IPS-15b (cell line): ENCODE data around the gene ZNF304.

Experiments used
- H3K27me3 ChIP-seq: one replicate; pipeline ENCODE4 v1.6.1; 2013; ENCODE audit warnings: low read length; ENCODE audit not compliant: control insufficient read depth, insufficient read depth
- H3K36me3 ChIP-seq: one replicate; pipeline ENCODE4 v1.6.1; 2013; ENCODE audit warnings: low read length; ENCODE audit not compliant: control insufficient read depth, insufficient read depth
- H3K4me1 ChIP-seq: one replicate; pipeline ENCODE4 v1.6.1; 2013; ENCODE audit warnings: mild to moderate bottlenecking, low read length; ENCODE audit not compliant: control insufficient read depth, insufficient read depth
- H3K4me3 ChIP-seq: one replicate; pipeline ENCODE4 v1.5.1; 2013; ENCODE audit warnings: low read depth, low read length
- H3K9ac ChIP-seq: one replicate; pipeline ENCODE4 v1.6.1; 2013; ENCODE audit warnings: low read depth, mild to moderate bottlenecking, low read length
- H3K9me3 ChIP-seq: one replicate; pipeline ENCODE4 v1.6.1; 2013; ENCODE audit warnings: mild to moderate bottlenecking, low read length; ENCODE audit not compliant: control insufficient read depth, insufficient read depth

The ZNF304 gene

DNA sequence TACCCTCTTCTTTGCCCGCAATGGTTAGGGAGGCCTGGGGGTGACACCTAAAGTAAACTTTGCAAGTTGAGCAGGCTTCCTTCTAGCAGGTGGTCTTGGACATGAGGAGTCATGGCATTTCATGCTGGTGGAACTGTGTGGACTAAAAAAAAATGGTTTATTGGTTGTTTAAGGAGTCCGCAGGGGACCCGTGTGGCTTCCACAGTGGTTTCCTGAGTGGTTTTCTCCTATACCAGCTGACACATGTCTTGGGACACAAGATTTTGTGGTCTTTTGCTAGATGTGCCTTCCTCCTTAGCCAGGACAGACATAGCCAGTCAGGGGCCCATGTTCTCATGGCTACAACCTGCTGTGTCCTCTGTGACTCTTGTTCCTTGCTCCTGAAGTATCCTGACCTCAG lies 29.3 kb upstream of the ZNF304 start:
- H3K9ac ChIP-seq, result no peak overlapping the region
- peaks cover 16% of the 10 kb centered on the region for H3K36me3 ChIP-seq
- peaks cover 4% of the 10 kb centered on the region for H3K4me1 ChIP-seq
- H3K27me3 ChIP-seq, result peaks cover under 1% of the 10 kb centered on the region
- H3K4me3 ChIP-seq, result peak overlapping the region; percentile 64
- no peaks in the 10 kb centered on the region for H3K9me3 ChIP-seq

DNA sequence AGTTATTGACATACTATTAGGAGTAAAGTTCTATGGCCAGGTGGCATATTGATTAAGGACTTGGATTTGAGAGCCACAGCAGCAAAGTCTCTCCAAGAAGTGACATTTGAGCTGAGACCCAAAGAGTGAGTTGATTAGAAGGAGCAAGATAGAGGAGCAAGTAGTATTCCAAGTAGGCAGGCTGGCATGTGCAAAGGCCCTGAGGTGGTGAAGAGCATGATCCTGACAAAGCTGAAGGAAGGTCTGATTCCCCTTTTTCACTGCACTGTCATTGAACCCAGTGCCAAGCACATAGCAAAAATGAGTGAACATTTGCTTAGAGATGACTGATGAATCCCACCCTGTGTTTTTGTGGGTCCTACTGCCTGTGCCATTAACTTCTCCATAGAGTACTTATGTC lies 26.1 kb upstream of the ZNF304 start:
- Histone ChIP-seq H3K36me3 (peaks cover 34% of the 10 kb centered on the region), H3K4me1 (peaks cover 4% of the 10 kb centered on the region), H3K4me3 (no peak overlapping the region), H3K9ac (no peak overlapping the region), H3K9me3 (no peaks in the 10 kb centered on the region), H3K27me3 (no peaks in the 10 kb centered on the region)

DNA sequence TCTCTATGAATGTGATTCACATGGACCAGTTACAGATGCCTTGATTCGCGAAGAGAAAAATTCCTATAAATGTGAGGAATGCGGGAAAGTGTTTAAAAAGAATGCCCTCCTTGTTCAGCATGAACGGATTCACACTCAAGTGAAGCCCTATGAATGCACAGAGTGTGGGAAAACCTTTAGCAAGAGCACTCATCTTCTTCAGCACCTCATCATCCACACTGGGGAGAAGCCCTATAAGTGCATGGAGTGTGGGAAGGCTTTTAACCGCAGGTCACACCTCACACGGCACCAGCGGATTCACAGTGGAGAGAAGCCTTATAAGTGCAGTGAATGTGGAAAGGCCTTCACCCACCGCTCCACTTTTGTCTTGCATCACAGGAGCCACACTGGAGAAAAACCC lies 23.1 kb upstream of the ZNF304 start:
- Histone ChIP-seq H3K27me3 (no peaks in the 10 kb centered on the region), H3K4me1 (no peaks in the 10 kb centered on the region), H3K4me3 (no peak overlapping the region), H3K36me3 (peaks cover 34% of the 10 kb centered on the region), H3K9ac (no peak overlapping the region), H3K9me3 (no peaks in the 10 kb centered on the region)

DNA sequence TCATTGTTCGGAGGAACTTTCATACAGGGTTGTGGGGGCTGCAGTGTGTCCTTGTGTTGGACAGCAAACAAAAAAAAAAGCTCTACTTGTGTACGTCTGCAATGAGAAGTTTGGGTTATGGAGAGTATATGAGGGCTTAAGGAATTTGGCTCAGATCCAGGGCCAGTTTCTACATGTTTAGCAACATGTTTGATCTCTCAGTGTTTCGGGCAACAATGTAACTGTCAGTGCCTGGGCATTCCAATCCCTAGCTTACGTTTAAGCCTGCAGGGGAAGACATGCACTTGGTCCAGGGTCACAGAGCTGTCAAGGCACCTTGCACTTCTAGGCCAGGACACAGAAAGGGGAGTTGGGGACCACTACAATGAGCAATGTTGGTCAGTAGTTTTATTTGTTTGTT lies 16.9 kb upstream of the ZNF304 start:
- H3K9ac ChIP-seq, result no peak overlapping the region
- H3K27me3 ChIP-seq, result no peaks in the 10 kb centered on the region
- H3K4me3 ChIP-seq, result no peak overlapping the region
- H3K4me1 ChIP-seq, result no peaks in the 10 kb centered on the region
- no peaks in the 10 kb centered on the region for H3K9me3 ChIP-seq
- H3K36me3 ChIP-seq, result peaks cover under 1% of the 10 kb centered on the region

DNA sequence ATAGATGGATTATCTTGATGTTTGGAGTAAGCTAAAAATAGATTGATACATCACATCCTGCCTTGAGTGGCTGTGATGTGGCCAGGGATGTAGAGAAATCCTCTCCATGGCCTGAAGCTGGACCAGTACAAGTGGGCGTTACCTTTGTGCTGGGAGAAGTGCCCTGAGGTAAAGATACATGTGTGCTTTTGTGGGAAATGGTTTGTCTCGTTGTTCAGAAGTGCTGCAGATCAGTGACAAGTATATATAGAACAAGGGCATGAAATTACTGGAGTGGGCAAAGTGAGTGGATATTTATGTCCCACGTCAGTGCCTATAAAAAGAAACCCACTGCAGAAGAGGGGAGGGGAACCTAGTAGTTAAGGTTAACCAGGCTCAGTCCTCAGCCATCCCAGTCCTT lies 12.2 kb upstream of the ZNF304 start:
- Histone ChIP-seq H3K4me3 (no peak overlapping the region), H3K9ac (no peak overlapping the region), H3K9me3 (no peaks in the 10 kb centered on the region), H3K4me1 (no peaks in the 10 kb centered on the region), H3K27me3 (no peaks in the 10 kb centered on the region), H3K36me3 (no peaks in the 10 kb centered on the region)

DNA sequence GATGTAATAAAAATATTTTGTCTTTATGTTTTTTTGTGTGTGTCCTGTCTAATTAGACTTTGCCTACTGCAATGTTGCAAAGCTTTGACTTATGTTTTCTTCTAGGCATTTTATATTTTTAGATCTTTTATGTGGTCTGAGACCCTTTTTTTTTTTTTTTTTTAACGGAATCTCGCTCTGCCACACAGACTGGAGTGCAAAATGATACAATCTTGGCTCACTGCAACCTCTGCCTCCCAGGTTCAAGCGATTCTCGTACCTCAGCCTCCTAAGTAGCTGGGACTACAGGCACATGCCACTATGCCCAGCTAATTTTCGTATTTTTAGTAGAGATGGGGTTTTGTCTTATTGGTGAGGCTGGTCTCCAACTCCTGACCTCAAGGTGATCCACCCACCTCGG lies 8.5 kb upstream of the ZNF304 start:
- Histone ChIP-seq H3K9ac (no peak overlapping the region), H3K27me3 (peaks cover 2% of the 10 kb centered on the region), H3K4me3 (no peak overlapping the region), H3K4me1 (no peaks in the 10 kb centered on the region), H3K36me3 (no peaks in the 10 kb centered on the region), H3K9me3 (no peaks in the 10 kb centered on the region)

DNA sequence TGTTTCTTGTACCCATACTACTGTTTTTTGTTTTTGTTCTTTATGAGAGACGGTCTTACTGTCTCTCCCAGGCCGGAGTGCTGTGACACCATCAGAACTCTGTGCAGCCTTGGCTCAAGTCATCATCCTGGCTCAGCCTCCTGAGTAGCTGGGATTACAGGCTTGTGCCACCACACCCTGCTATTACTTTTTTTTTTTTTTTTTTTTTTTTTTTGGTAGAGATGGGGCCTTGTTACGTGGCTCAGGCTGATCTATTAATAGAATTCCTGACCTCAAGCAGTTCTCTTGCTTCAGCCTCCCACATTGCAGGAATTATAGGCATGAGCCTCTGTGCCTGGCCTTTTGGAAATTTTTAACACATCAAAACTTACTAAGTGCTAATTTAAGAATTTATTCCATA lies 2.9 kb upstream of the ZNF304 start:
- Histone ChIP-seq H3K9ac (no peak overlapping the region), H3K36me3 (no peaks in the 10 kb centered on the region), H3K27me3 (peaks cover 2% of the 10 kb centered on the region), H3K4me3 (no peak overlapping the region), H3K4me1 (no peaks in the 10 kb centered on the region), H3K9me3 (no peaks in the 10 kb centered on the region)

DNA sequence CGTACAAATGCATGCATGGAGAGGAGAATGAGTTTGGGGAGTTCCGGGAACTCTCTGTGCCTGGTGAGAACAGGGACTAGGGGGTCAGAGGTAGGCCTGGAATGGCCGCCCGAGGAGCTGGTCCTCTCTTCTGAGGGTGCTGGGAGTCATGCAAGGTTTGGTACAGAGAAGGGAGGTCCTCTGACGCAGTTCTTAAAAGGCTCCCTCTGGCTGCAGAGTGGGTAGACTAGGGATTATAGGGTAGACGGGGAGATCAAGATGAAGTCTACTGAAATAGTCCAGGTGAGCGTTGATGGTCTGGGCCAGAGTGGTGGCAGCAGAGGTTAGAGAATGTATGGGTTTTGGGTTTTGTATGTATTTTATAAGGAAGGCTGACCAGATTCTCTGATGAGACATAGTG lies 796 bp downstream of the ZNF304 start:
- Histone ChIP-seq H3K36me3 (peaks cover 16% of the 10 kb centered on the region), H3K9ac (peak overlapping the region; percentile 85), H3K9me3 (no peaks in the 10 kb centered on the region), H3K4me3 (peak overlapping the region; percentile 95), H3K4me1 (no peaks in the 10 kb centered on the region), H3K27me3 (peaks cover 1% of the 10 kb centered on the region)

DNA sequence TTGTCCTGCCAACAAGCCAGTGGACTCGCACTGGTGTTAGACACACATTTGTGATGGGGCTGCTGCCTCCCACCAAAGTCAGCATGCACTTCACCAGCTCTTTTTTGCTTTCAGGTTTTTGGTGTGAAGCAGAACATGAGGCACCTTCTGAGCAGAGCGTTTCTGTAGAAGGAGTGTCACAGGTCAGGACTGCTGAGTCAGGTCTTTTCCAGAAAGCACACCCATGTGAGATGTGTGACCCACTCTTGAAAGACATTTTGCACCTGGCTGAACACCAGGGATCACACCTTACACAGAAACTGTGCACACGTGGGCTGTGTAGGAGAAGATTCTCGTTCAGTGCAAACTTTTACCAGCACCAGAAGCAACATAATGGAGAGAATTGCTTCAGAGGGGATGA lies 4.8 kb downstream of the ZNF304 start:
- Histone ChIP-seq H3K27me3 (no peaks in the 10 kb centered on the region), H3K4me3 (no peak overlapping the region), H3K9ac (no peak overlapping the region), H3K4me1 (no peaks in the 10 kb centered on the region), H3K9me3 (no peaks in the 10 kb centered on the region), H3K36me3 (peaks cover 22% of the 10 kb centered on the region)

DNA sequence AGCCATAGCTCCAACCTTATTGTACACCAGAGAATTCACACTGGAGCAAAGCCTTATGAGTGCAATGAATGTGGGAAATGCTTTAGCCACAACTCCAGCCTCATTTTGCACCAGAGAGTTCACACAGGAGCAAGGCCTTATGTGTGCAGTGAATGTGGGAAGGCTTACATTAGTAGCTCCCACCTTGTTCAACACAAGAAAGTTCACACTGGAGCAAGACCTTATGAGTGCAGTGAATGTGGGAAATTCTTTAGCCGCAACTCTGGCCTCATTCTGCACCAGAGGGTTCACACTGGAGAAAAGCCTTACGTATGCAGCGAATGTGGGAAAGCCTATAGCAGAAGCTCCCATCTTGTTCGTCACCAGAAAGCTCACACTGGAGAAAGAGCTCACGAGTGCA lies 6.3 kb downstream of the ZNF304 start:
- Histone ChIP-seq H3K4me3 (no peak overlapping the region), H3K36me3 (peaks cover 22% of the 10 kb centered on the region), H3K4me1 (no peaks in the 10 kb centered on the region), H3K9ac (no peak overlapping the region), H3K9me3 (no peaks in the 10 kb centered on the region), H3K27me3 (no peaks in the 10 kb centered on the region)

DNA sequence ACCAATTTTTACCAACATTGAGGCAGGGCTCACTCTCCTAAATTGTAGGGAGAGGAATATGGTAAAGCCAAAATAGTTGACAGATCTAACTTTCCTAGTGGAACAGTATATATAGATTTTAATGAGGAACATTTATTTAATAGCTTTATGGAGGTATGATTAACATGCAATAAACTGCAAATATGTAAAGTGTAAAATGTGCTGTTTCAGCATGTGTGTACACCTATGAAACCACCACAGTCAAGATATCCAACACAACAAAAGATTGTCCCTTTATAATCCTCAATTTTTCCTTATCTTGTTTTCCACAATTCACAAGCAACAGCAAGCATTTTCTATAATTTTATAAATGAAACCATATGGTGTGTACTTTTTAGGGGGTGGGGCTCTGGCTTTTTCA lies 8.2 kb downstream of the ZNF304 start:
- peaks cover 22% of the 10 kb centered on the region for H3K36me3 ChIP-seq
- no peaks in the 10 kb centered on the region for H3K9me3 ChIP-seq
- H3K9ac ChIP-seq, result no peak overlapping the region
- H3K4me1 ChIP-seq, result no peaks in the 10 kb centered on the region
- H3K4me3 ChIP-seq, result no peak overlapping the region
- no peaks in the 10 kb centered on the region for H3K27me3 ChIP-seq

DNA sequence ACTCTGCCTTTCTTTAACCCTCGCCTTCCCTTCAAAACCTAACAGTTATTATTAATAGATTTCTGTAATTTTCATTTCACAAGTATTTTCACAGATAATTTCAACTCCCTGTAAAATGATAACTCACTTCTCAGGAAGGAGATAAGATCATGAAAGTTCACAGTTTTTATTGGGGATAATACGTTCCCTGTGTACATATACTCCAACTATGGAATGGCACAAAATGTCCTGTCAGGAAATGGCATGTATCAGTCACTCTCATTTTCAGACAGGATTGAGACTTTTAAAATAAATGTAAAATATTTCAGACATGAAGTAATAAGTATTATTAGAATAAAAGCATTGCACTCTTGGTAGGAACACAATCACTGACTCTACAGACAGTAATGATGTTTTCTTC lies 11.3 kb downstream of the ZNF304 start:
- peak overlapping the region; percentile 75 for H3K9ac ChIP-seq
- H3K36me3 ChIP-seq, result peaks cover 1% of the 10 kb centered on the region
- H3K9me3 ChIP-seq, result no peaks in the 10 kb centered on the region
- no peaks in the 10 kb centered on the region for H3K4me1 ChIP-seq
- H3K27me3 ChIP-seq, result no peaks in the 10 kb centered on the region
- H3K4me3 ChIP-seq, result peak overlapping the region; percentile 75
